HG02840 (cell line): ENCODE measurements around the gene PSTK.

ENCODE experiments used
- ATAC-seq: cut with Tn5 transposase; IDR thresholded peaks from one replicate; pipeline ENCODE4 v1.9.1; 2021; ENCODE audit warnings: mild to moderate bottlenecking, moderate library complexity, moderate number of reproducible peaks; ENCODE audit not compliant: unreplicated experiment, low FRiP score

The PSTK gene

DNA sequence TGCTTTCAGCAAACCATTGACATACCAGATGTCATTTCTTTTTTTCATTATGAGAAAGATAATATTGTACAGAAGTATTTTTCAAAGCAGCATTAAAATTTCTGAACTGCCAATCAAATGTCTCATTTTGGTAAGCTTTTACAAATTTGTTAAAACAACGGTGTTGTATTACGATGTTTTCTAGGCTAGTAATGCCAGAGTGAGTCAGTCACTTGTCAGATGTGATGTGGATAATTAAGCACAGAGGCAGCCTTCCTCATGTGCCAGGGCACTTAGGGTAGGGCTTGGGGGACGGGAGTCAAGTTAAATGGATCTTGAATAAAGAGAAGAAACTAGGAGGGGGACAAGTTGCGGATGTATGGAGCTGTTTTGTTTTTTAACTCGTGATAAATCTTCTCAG, 10.1 kb downstream of the PSTK start:
- ATAC-seq, result no peak

DNA sequence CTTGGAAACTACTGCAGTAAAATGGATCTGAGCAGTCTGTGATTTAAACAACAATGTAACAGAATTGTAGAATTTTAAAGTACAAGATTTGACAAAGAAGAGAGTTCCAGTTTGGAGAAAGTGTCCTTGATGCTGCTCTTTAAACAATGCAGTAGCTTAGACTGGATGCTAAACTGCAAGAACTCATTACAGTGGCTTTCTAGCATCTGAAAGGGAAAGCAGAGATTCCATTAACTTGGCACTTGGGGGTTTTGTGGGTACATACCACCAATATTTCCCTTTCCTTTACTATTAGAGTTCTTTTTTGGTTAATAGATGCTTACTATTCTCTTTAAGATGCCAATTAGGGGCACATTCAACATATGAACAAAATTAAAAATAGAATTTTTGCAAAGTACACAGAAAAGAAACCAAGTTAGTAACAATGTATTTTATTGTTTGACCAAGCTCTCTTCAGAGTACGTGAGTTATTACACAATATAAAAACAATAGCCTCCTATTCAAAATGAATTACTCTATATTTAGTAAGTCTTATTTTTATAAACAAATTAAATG, 11.9 kb downstream of the PSTK start:
- ATAC-seq, result no peak

DNA sequence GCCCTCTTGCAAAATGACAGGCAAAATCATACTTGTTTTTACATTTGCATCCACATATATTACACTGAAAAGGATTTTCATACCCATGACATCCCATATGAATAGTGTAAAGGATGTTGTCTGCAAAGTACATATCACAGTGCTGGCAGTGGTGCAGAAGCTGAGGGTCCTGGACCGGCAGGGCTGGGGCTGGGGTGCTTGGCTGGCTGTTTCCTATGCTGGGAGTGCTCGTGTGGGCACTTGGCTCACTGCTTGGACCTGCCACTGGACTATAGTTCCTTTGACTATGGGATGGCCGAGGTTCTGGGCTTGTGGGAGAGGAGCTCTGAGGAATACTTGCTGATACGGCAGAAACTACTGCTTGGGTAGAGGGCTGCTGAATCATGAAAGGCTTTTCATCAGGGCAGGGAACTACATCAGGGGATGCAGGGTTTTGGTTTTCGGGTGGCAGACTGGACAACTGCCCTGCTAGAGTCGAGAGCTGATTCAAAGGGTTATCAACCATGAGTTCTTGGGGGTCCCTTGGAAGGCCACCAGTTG, 13.7 kb downstream of the PSTK start:
- ATAC-seq, result no peak

DNA sequence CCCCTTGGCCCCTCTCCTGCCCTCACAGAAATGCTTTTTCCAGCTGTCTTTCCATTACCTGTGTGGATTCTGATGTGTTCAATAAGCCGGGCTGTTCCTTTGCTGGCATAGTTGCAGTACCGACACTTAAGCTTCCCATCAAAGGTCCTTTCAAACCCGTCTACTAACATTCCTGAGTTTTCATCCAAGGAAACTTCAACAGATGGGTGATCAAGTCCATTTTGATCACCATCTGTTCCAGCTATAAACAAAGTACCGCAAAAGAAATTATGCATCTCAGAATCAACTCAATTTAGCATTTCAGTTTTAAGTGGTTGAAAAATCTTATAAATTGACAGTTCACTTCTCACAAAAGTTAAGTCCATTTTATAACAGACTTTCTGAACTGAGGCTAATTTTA, 15.7 kb downstream of the PSTK start:
- no peak for ATAC-seq

DNA sequence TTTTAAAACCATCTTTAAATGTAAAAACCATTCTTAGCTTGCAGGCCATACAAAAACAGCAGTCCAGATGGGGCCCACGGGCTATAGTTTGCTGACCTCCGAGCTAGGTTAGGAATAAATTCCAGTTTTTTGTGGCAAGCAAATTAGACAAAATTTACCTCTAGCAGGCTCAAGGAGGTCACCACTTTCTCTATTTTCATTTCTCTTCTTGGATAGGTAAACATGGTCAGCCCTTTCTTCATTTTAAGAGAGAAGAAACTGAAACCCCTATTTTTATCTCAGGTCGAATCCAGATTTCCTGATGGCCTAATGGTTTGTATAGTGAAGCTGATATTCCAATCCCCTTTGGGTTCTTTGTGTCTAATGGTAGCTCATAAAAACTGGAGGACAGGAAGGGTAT, 17.7 kb downstream of the PSTK start:
- no peak for ATAC-seq

DNA sequence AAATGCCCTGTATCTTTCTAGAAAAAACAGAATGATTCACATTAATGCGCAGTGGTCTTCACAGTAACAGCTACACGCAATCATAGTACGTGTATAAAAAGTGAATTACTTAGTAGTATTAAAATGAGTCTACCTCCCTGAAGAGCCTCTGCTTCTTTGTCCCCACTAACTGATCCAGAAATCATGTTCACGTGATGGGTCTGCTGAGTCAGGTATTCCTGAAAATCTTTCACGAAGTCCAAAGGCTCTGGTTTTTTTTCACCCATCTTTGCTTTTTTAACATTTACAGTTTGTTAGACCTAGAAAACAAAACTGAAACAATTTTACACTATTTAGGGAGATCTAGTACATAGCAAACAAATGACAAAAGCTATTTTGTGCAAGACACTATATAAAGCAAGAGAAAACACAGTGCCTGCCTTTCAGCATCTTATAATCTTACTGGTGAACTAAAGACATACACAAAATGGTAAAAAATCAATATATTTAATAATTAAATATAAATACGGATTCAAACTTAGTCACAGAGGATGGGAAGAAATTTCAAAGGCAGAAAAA, 18.2 kb downstream of the PSTK start:
- ATAC-seq, result no peak

DNA sequence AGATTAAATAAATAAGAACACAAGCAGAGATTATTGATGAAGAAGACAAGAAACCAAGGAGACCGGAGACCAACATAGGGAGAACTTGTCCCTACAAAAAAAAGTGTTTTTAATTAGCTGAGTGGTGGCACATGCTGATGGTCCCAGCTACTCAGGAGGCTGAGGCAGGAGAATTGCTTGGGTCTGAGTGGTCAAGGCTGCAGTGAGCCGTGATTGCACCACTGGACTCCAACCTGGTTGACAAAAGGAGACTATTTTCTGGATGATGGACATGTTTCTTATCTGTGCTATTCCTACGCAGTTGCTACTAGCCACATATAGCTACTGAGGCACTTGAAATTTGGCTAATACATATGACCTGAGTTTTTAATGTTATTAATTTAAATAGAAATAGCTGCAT, 18.7 kb downstream of the PSTK start:
- no peak for ATAC-seq

DNA sequence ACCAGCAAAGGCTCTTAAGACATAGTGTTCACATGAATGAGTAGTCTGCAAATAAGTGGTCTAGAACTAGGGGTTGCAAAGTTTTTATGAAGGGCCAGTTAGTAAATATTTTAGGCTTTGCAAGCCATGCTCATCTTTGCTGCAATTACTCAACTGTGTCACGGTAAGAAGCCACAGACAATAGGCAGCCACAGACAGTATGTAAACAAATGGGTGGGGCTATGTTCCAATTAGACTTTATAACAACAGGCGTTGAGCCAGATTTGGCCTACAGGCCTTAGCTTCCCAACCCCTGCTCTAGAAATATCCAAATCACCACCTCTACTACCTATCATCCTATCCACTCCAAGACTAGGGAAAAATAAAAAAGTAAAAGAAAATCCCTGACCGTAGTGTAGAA, 19.1 kb downstream of the PSTK start:
- ATAC-seq, result no peak

DNA sequence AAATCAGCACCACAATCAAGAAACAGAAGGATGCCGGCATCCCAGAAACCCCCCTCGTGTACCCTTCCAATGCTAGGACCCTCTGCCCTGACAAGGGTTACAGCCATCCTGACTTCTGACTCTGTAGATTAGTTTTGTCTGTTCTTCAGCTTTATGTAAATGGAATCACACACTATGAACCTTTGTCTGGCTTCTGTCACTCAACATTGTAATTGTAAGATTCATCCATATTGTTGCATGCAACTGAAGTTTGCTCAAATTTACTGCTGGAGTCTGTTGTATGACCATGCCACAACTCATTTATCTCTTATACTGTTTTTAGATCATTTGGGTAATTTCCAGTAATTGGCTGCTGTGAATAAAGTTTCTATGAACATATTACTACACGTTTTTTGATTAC, 20.0 kb downstream of the PSTK start:
- no peak for ATAC-seq

DNA sequence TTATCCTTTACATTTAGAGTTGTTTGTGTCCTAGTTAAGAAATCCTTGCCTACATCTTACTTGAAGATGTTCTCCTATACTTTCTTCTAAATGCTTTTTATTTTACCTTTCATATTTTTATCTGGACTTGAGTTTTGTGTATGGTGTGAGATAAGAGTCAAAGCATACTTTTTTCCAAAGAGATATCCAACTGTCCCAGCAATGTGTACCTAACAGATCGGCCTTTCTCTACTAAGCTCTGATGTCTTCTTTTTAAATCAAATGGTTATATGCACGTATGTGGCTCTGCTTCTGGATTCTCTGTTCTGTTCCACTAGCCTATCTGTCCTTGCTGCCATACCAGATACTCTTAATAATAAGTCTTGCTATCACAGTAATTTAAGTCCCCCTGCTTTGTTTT, 21.2 kb downstream of the PSTK start:
- ATAC-seq, result no peak

DNA sequence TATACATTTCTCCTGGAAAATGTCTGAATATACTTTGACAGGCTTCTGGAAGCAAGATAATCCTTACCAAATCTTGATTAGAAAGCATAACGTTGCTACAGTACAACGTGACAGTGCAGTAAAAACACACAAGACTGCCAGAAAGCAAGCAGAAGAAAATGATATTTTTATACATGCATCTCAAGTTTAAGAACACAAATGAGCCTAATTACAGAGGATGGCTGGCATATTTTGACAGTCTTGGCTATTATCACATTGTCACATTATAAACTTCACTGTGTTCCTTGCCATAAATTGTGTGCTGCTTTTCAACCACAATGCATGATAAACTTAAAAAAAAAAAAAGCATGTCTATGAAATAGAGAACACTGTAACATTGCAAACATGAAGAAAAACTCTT, 24.1 kb downstream of the PSTK start:
- no peak for ATAC-seq

DNA sequence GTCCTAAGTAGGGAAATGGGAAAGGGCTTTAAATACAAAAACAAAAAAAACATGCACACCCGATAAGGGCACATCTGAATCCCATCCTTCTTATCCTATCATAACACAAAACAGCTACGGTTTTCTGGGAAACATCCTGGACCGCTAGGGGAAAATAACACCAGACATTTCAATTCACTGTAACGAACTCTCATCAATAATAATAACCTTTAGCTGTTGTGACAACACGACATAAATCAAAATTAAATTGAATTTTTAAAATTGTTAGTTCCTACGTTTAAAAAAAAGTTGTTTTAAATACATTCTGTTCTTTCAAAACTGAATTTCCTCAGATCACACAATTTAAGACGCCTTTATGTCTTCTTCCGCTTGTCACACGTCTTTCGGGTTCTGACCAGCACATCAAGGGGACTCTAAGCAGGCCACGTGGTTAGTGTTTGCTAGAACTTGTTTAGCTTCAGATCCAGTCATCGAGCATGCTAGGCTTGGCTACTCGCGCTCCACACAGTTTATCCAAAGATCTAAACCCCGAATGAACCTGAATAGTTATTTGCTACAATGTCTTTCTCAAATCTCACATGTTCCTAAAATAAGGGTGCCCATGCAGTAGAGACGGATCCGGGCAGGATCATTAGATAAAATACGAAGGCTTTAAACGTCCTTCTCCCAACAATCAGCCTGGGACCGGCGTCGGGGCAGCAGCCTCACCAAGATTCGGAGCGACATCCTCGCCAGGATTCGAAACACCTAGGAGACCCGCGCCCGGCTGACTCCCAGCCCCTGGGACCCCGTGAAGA, 27.6 kb downstream of the PSTK start:
- ATAC-seq, result peak; percentile 30

DNA sequence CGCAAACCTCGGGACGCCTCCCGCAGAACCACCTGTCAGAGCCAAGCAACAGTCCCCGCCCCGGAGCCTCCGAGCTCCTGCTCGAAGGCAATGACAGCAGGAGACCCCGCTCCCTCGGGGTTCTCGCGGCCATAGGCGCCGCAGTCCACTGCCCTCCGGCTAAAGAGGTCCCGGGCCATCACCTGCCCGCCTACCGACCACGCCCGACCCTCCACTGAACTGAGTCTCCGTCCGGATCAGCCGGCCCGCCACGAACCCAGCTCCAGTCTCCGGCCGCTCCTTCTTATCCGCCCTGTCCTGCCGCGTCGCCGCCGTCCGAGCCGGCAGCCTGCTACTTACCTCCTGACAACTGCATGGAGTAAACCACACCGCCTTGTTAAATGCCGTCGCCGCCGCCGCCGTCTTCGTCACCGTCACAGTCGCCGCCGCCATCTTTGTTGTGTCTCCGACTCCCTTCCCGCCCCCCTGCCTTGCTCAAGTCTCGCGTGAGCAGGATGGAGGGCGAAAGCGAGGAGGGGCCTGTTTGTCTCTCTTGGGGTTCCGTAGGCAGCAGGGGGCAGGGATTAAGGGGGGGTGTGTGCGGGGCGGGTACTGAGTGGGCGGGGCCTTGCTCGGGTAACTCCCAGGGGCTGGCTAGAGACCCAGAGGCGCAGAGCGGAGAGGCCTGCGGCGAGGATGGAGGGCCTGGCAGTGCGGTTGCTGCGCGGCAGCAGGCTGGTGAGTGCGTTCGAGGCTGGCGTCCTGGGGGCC, 28.3 kb downstream of the PSTK start, which contains the start of the genes ACADSB and IKZF5:
Gene ACADSB, plus strand, starts transcription at position 652 of the 750 bp plus-strand sequence. Its CDS starts 24 bp downstream, at position 676.
Gene IKZF5, minus strand, starts transcription at position 441 of the 750 bp plus-strand sequence. CDS start 10,170 bp downstream, outside the sequence.
- peak; percentile 78 for ATAC-seq

DNA sequence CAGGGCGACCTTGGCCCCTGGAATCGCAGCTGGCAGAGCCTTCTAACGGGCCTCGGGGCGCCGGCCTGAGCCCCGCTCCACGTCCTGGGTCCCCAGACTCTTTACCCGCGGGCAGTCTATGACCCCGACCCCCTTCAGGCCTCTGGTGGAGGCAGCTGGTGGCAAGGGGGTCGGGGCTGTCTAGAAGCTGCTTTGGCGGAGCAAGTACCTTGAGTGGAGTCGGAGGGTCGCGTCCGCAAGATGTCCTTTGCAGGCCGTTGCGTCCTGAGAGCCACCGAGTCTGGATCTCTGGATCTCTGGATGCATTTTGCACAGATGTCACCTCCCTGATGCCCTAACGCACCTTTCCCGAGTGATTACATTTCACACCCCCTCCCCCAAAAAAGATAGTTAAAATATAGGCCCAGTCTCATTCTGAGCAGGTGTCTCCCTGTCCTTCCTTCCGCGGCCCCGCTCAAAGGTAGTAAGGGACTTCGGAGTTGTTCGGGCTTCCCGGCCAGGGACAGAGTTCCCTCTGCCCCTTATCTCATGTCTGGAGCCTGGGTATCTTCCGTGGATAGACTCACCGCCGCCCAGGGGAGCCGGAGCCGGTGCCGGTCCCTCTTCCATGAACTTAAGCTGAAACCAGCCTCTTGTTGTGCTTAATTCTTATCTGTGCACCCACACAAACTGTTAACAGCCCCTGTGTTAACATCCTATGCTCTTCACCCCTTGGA, 29.1 kb downstream of the PSTK start:
- ATAC-seq, result peak; percentile 27

DNA sequence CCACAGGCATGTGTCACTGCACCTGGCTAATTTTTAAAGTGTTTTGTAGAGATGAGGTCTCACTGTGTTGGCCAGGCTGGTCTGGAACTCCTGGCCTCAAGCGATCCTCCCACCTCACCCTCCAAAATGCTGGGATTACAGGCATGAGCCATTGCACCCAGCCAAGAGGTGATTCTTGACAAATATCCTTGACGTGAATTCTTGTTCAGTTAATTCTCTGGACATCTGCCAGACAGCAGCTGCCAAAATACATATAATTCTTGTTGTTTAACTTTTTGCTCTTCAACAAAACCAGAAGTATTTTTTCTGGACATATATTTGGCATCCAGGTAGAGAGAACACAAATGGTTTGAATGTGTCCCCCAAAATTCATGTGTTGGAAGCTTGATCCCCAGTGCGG, 31.8 kb downstream of the PSTK start:
- no peak for ATAC-seq

DNA sequence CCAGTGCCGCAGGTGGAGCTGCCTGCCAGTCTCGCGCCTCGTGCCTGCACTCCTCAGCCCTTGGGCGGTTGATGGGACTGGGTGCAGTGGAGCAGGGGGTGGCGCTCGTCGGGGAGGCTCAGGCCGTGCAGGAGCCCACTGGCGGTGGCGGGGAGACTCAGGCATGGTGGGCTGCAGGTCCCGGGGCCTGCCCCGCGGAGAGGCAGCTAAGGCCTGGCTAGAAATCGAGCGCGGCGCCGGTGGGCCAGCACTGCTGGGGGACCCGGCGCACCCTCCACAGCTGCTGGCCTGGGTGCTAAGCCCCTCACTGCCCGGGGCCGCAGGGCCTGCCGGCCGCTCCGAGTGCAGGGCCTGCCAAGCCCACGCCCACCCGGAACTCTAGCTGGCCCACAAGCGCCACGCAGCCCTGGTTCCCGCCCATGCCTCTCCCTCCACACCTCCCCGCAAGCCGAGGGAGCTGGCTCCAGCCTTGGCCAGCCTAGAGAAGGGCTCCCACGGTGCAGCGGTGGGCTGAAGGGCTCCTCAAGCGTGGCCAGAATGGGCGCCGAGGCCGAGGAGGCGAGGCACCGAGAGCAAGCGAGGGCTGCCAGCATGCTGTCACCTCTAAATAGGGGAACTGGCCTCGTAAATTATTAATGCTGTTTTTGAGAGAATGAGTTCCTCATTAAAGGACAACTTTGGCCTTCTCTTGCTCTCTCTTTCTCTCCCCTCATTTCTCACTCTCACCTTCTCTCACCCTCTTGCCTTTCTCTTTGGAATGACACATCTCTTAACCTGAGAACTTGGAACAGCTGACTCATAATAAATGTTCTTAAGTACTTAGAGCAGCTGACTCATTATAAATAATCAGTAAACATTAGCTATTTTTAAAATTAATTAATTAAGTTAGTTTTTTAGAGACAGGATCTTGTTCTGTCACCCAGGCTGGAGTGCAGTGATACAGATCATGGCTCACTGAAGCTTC, 33.5 kb downstream of the PSTK start:
- no peak for ATAC-seq

DNA sequence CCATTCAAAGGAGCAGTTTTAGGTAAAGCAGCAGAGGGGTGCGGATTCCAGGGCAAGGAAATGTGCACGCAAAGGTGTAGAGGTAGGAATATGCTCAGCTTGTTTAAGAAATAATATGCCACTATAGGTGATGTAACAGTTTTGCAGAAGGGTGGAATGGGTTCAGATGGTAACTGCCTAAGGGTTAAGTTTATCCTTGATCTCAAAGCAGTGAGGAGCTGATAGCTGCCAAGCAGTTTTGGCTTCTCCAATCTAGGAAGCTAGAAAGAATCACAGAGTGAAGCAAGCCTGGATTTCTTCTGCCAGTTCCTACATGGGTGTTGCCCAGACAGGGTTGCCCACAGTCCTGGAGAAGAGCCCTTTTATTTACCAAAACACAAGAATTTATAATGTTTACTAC, 34.6 kb downstream of the PSTK start:
- ATAC-seq, result no peak

DNA sequence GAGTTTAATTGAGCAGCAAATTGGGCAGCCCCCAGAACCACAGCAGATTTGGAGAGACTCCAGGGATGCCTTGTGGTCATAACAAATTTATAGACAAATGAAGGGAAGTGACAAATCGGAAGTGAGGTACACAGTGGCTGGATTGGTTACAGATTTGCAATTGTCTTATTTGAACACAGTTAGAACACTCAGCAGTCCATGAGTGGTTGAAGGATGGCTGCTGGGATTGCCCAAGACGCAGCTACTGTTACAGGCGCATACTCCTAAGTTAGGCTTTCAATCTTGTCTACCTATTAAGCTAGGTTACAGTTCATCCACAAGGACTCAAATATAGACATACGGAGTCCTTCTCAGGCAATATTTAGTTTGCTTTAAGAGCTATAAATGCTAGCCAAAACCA, 36.0 kb downstream of the PSTK start:
- ATAC-seq, result no peak
